Activated CD4-positive, alpha-beta memory T cell treated with anti-CD3 and anti-CD28 coated beads for 36 hours (primary cell): ENCODE results near the gene SPEM2. TPM values are rescaled to one million over a fixed set of nuclear protein-coding genes. Genes with fewer than 3 reads are reported as not detected.

Experiments used
- CTCF ChIA-PET: fragments of 350-600 bp; sonication (Branson Sonifier 250); formaldehyde crosslinking; loops from one replicate; lab custom pipeline; 2021; ENCODE audit warnings: antibody characterized with exemption, inconsistent platforms; lab: Charles Lee
- POLR2A ChIA-PET: fragments of 350-600 bp; sonication (Branson Sonifier 250); formaldehyde crosslinking; loops from one replicate; lab custom pipeline; 2021; ENCODE audit warnings: antibody characterized with exemption; lab: Charles Lee
- DNase-seq: peaks from one replicate; pipeline ENCODE4 v3.0.0-alpha.2; 2020
- H3K27ac Mint-ChIP-seq: one replicate; pipeline ENCODE4 v1.8.0; 2021; ENCODE audit warnings: mixed read lengths
- H3K27me3 Mint-ChIP-seq: one replicate; pipeline ENCODE4 v1.8.0; 2021; ENCODE audit warnings: mixed read lengths
- H3K36me3 Mint-ChIP-seq: one replicate; pipeline ENCODE4 v1.8.0; 2021; ENCODE audit warnings: mixed read lengths
- H3K4me1 Mint-ChIP-seq: one replicate; pipeline ENCODE4 v1.8.0; 2021; ENCODE audit warnings: low read depth, mixed read lengths
- H3K4me3 Mint-ChIP-seq: one replicate; pipeline ENCODE4 v1.8.0; 2021; ENCODE audit warnings: mild to moderate bottlenecking, mixed read lengths
- H3K9me3 Mint-ChIP-seq: one replicate; pipeline ENCODE4 v1.8.0; 2021; ENCODE audit warnings: mixed read lengths
- intact Hi-C: fragments of 100-400 bp; cut with micrococcal nuclease; formaldehyde crosslinking; loops from one replicate; pipeline ENCODE4 v1.15.1; 2023
- total RNA-seq, 2 experiments: library from RNA; stranded (reverse); gene quantifications; one replicate each; pipeline ENCODE4 v1.2.3, GENCODE V29; 2021

SPEM2 gene
- total RNA-seq, 2 experiments from 2014 or later: not detected

DNA sequence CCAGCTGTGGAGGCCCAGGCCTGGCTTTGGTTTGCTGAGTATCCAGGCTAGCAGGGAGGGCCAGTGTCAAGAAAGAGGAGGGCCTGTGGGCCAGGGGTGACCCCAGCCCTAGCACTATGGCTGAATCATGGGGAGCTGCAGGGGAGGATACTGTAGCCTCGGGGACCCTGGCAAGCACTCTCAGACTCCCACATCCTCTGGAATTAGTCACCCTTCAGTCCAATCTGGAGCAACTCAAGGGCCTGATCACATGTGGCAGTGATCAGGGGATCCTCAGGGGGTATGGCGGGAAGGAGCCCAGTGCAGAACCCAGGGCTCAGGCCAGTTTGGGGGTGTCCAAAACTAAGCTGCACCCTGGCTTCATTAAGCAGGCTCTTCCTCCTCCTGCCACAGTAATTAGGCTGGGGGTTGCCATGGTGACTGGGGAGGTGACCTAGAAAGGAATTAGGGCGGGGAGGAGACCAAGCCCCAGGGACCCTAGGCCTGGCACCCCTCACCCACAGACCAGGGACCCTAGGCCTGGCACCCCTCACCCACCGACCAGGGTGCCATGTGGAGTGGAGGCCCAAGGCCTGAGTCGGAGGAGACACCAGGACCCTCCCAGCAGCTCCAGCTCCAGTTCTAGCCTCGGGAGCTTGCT is 11.9 kb upstream of the SPEM2 start:
- Mint-ChIP-seq H3K27me3 (no peaks in the 10 kb centered on the region), H3K9me3 (no peaks in the 10 kb centered on the region), H3K4me1 (no peaks in the 10 kb centered on the region), H3K36me3 (no peaks in the 10 kb centered on the region), H3K27ac (no peak overlapping the region), H3K4me3 (no peak overlapping the region)
- no peak for DNase-seq
- ChIA-PET POLR2A (interaction anchor here (0.6 kb wide), 1 partner anchor 104 kb away, joined by 4 read pairs; no protein-coding TSS in a partner anchor), CTCF (interaction anchor here (0.7 to 1.1 kb wide), 2 partner anchors 56 to 75 kb away, joined by 3 to 5 read pairs; no protein-coding TSS in a partner anchor)
- intact Hi-C loops: no loop called here

DNA sequence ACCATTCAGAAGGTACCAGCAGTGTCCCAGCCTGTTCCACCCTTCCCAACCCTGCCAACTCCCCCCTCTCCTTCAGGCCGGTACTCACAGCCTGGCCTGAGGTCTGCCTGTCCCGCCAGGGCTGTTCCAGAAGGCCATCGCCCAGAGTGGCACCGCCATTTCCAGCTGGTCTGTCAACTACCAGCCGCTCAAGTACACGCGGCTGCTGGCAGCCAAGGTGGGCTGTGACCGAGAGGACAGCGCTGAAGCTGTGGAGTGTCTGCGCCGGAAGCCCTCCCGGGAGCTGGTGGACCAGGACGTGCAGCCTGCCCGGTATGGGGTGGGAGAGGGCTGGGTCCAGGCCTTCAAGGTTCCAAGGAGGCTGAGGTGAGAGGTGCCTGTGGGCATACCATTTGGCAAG is 10.6 kb upstream of the SPEM2 start:
- Mint-ChIP-seq H3K27me3 (no peaks in the 10 kb centered on the region), H3K27ac (no peak overlapping the region), H3K9me3 (no peaks in the 10 kb centered on the region), H3K4me3 (no peak overlapping the region), H3K36me3 (no peaks in the 10 kb centered on the region), H3K4me1 (no peaks in the 10 kb centered on the region)
- DNase-seq: no peak
- POLR2A ChIA-PET: no interaction called here
- intact Hi-C loops: no loop called here
- CTCF ChIA-PET: no interaction called here

DNA sequence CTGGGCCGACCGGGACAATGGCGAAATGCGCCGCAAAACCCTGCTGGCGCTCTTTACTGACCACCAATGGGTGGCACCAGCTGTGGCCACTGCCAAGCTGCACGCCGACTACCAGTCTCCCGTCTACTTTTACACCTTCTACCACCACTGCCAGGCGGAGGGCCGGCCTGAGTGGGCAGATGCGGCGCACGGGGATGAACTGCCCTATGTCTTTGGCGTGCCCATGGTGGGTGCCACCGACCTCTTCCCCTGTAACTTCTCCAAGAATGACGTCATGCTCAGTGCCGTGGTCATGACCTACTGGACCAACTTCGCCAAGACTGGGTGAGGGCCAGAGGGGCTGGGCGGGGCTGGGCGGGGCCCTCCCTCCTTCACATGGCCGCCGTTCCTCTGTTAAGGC is 9.6 kb upstream of the SPEM2 start:
- Mint-ChIP-seq H3K27ac (no peak overlapping the region), H3K27me3 (no peaks in the 10 kb centered on the region), H3K4me1 (no peaks in the 10 kb centered on the region), H3K4me3 (no peak overlapping the region), H3K9me3 (no peaks in the 10 kb centered on the region), H3K36me3 (no peaks in the 10 kb centered on the region)
- ChIA-PET CTCF (no interaction called here), POLR2A (no interaction called here)
- intact Hi-C loops: no loop called here
- no peak for DNase-seq

DNA sequence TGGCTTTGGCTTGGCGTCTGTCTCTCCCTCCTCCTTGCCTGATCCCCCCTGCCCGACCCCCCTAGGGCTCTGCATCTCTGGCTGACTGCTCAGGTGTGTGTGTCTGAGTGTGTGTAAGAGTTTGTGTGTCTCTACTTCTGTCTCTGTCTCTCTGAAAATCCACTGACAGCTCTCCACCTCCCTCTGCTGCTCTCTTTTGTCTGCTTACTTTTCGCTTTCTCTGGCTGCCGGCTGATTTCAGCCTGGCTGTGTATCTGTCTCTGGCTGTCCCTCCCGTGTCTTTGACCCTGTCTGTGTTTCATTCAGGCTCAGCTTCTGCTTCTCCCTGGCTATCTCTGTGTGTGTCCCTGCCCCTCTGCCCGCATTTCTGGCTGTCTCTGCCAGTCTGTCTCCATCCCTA is 9.1 kb upstream of the SPEM2 start:
- Mint-ChIP-seq H3K4me3 (no peak overlapping the region), H3K4me1 (no peaks in the 10 kb centered on the region), H3K36me3 (no peaks in the 10 kb centered on the region), H3K27me3 (no peaks in the 10 kb centered on the region), H3K9me3 (no peaks in the 10 kb centered on the region), H3K27ac (no peak overlapping the region)
- ChIA-PET POLR2A (no interaction called here), CTCF (no interaction called here)
- no peak for DNase-seq
- intact Hi-C loops: no loop called here

DNA sequence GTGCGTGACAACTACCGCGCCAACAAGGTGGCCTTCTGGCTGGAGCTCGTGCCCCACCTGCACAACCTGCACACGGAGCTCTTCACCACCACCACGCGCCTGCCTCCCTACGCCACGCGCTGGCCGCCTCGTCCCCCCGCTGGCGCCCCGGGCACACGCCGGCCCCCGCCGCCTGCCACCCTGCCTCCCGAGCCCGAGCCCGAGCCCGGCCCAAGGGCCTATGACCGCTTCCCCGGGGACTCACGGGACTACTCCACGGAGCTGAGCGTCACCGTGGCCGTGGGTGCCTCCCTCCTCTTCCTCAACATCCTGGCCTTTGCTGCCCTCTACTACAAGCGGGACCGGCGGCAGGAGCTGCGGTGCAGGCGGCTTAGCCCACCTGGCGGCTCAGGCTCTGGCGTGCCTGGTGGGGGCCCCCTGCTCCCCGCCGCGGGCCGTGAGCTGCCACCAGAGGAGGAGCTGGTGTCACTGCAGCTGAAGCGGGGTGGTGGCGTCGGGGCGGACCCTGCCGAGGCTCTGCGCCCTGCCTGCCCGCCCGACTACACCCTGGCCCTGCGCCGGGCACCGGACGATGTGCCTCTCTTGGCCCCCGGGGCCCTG is 8.3 kb upstream of the SPEM2 start:
- no peaks in the 10 kb centered on the region for H3K4me1 Mint-ChIP-seq
- H3K36me3 Mint-ChIP-seq: no peaks in the 10 kb centered on the region
- no peaks in the 10 kb centered on the region for H3K27me3 Mint-ChIP-seq
- no peak overlapping the region for H3K27ac Mint-ChIP-seq
- no peaks in the 10 kb centered on the region for H3K9me3 Mint-ChIP-seq
- ChIA-PET CTCF (interaction anchor here (0.8 kb wide), 1 partner anchor 121 kb away, joined by 3 read pairs; no protein-coding TSS in a partner anchor), POLR2A (no interaction called here)
- intact Hi-C loops: no loop called here
- H3K4me3 Mint-ChIP-seq: no peak overlapping the region
- DNase-seq: no peak

DNA sequence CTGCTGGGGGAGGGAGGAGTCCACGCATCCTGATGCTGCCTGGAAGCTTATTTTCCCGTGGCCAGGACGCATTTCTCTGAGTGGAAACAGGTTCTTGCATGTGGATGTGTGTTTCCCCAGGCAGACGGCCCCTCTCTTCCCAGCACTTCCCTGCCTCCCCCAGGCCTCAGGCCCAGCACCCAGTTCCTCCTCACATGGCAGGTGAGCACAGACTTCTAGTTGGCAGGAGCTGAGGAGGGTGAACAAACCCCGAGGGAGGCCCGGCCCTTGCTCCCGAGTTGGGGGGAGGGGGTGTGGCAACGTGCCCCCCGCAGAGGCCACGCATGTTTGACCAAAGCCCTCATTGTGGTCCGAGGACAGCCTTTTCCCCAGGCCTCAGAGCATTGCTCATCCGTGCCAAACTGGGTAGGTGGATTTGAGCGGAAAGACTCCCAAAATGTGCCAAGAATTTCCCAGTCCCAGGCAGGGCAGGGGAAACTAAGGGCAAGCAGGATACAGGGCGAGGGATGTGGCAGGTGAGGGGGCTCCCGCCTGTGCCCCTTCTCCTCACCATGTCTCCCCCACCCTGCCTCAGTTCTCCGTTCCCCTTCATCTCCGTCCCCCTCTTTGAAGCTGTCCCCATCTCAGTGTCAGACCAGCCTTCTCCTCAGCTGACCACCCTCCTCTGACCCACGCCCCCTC is 6.8 kb upstream of the SPEM2 start:
- ChIA-PET POLR2A (no interaction called here), CTCF (no interaction called here)
- Mint-ChIP-seq H3K27ac (no peak overlapping the region), H3K9me3 (no peaks in the 10 kb centered on the region), H3K27me3 (no peaks in the 10 kb centered on the region), H3K4me3 (no peak overlapping the region), H3K36me3 (no peaks in the 10 kb centered on the region), H3K4me1 (no peaks in the 10 kb centered on the region)
- intact Hi-C loops: no loop called here
- DNase-seq: no peak

DNA sequence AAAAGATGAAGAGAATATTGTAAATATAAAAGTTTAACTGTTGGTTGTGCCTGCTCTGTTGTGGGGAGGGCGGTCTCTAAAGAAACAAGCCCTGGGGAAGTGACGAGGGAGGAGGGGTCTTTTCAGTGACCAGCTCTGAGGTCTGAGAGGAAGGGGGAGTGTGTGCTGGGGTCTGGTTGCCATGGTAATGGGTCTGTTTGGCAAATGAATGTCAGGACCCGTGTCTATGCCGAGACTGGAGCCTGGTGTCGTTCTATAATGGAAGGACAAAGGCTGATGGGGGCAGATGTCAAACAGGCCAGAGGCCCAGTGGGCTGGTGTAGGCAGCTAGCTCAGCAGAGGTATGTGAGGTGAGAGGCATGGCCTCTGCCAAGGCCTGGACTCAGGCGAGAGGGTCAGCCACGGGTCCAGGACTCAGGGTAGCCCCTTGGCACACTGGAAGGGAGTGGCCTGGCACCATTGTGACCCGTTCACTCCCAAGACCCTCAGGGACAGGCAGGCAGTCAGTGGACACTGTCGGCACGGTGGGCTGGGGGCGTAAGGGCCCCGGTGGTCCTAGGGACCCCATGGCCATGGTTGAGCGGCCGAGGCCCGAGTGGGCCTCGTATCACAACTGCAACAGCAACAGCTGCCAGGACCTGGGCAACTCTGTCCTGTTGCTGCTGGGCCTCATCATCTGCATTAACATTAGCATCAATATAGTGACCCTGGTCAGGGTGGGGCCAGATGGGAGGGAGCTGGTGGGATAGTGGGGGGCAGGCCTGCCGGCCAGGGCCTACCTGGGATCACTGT is 5.4 kb upstream of the SPEM2 start, which contains the start of gene SPEM1:
TSS of gene SPEM1 (plus strand) at position 506 of the 792 bp plus-strand sequence. CDS start at position 567, 61 bp downstream.
- no peak within 1 kb of the TSS for H3K27ac Mint-ChIP-seq
- DNase-seq: no peak
- no peaks in the 10 kb centered on the region for H3K4me1 Mint-ChIP-seq
- no peaks in the 10 kb centered on the region for H3K36me3 Mint-ChIP-seq
- H3K27me3 Mint-ChIP-seq: no peaks in the 10 kb centered on the region
- intact Hi-C loops: no loop called here
- no peaks in the 10 kb centered on the region for H3K9me3 Mint-ChIP-seq
- ChIA-PET POLR2A (no interaction called here), CTCF (interaction anchor here (1.3 kb wide), 1 partner anchor 64 kb away, joined by 4 read pairs; no protein-coding TSS in a partner anchor)
- H3K4me3 Mint-ChIP-seq: no peak within 1 kb of the TSS

DNA sequence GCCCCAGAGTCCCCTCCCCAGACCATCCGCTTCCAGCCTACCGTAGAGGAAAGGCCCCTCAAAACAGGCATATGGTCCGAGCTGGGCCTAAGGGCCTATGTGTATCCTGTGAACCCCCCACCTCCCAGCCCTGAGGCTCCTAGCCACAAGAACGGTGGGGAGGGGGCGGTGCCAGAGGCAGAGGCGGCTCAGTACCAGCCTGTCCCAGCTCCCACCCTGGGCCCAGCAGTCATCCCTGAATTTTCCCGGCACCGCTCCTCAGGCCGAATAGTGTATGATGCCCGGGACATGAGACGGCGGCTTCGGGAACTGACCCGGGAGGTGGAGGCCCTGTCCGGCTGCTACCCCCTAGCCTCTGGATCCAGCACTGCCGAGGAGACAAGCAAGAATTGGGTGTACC is 4.2 kb upstream of the SPEM2 start:
- intact Hi-C loops: no loop called here
- peaks cover 2% of the 10 kb centered on the region for H3K27me3 Mint-ChIP-seq
- POLR2A ChIA-PET: no interaction called here

DNA sequence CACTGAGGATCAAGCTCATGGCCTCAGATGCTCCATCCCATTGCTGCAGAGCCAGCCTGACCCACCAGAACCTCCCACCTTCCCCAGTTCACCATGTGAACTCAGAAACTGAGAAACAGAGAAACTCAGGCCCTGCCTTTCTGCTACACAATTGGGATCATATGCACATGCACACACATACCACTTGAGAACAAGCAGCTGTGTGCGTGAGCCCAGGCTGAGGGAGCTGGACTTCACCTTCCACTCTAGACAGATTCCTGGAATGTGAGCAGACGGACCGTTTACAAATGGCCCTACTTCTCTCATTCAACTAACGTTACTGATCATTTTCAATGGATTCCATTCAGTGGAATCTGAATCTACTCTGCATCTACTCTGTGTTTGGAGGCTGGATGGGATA is 1.7 kb upstream of the SPEM2 start:
- ChIA-PET CTCF (no interaction called here), POLR2A (no interaction called here)
- Mint-ChIP-seq H3K36me3 (no peaks in the 10 kb centered on the region), H3K27ac (no peak overlapping the region), H3K4me1 (no peaks in the 10 kb centered on the region), H3K9me3 (no peaks in the 10 kb centered on the region), H3K27me3 (peaks cover 2% of the 10 kb centered on the region), H3K4me3 (no peak overlapping the region)
- intact Hi-C loops: no loop called here
- no peak for DNase-seq

More for the DNA sequence above, 4.2 kb upstream of the SPEM2 start:
- Mint-ChIP-seq H3K4me3 (no peak overlapping the region), H3K27ac (no peak overlapping the region), H3K36me3 (no peaks in the 10 kb centered on the region), H3K4me1 (no peaks in the 10 kb centered on the region), H3K9me3 (no peaks in the 10 kb centered on the region)
- CTCF ChIA-PET: interaction anchor here (1.3 kb wide), 1 partner anchor 65 kb away, joined by 4 read pairs; no protein-coding TSS in a partner anchor
- DNase-seq: no peak

DNA sequence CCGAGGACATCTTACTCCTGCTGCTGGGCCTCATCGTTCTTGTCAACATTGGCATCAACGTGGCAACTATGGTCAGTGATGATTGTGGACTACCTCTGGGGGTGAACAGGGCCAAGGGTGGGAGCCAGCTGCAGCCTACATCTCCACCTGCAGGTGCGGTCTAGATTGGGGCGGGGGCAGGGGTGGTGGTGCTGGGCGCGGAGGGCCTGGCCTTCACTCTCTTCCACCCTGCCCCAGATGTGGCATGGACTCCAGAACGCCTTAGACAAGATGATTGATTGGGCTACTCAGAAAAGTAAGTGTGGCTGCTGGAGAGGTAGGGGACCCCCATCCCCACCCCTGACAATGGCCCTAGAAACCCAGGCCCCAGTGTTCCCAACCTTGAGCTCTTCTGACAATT is 340 bp downstream of the SPEM2 start:
- no peak overlapping the region for H3K4me3 Mint-ChIP-seq
- no peaks in the 10 kb centered on the region for H3K9me3 Mint-ChIP-seq
- no peak for DNase-seq
- H3K27me3 Mint-ChIP-seq: peaks cover 2% of the 10 kb centered on the region
- CTCF ChIA-PET: interaction anchor here (1.5 kb wide), 2 partner anchors 11 to 69 kb away, joined by 4 read pairs; no protein-coding TSS in a partner anchor
- H3K27ac Mint-ChIP-seq: no peak overlapping the region
- POLR2A ChIA-PET: no interaction called here
- intact Hi-C loops: no loop called here
- H3K36me3 Mint-ChIP-seq: no peaks in the 10 kb centered on the region
- no peaks in the 10 kb centered on the region for H3K4me1 Mint-ChIP-seq

DNA sequence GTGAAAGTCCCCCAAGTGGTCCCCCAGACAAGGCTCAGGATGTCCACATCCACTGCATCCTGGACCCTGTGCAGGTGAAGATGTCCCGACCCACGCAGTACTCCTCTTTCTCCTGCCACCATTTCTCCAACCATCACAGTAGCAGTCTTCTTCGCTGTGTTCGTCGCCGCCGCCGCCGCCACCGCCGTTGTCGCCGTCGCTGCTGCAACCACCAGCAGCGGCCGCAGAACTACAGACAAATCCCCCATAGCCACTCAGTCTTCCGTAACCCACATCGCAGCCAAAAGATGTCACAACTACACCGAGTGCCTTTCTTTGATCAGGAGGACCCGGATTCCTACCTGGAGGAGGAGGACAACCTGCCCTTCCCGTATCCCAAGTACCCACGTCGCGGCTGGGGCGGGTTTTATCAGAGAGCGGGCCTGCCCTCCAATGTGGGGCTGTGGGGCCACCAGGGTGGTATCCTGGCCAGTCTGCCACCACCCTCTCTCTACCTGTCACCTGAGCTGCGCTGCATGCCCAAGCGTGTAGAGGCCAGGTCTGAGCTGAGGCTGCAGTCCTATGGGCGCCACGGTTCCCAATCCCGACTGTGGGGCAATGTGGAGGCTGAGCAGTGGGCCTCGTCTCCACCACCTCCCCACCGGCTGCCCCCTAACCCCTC is 917 bp downstream of the SPEM2 start:
- no peak overlapping the region for H3K4me3 Mint-ChIP-seq
- intact Hi-C loops: no loop called here
- H3K4me1 Mint-ChIP-seq: no peaks in the 10 kb centered on the region
- H3K27me3 Mint-ChIP-seq: peaks cover 2% of the 10 kb centered on the region
- no peaks in the 10 kb centered on the region for H3K36me3 Mint-ChIP-seq
- no peaks in the 10 kb centered on the region for H3K9me3 Mint-ChIP-seq
- ChIA-PET CTCF (no interaction called here), POLR2A (no interaction called here)
- no peak for DNase-seq
- H3K27ac Mint-ChIP-seq: no peak overlapping the region
